Kidney glomerular epithelial cell (primary cell): ENCODE data around the gene IL27RA.
"Not testable (repeated sequence)": the region's sequence is repeated elsewhere in the genome, so short reads cannot be mapped to it uniquely, and the experiment has no call there.

Source experiments
- DNase-seq: peaks from one replicate; lab custom pipeline; 2025; lab: John Stamatoyannopoulos, UW

The IL27RA gene

DNA sequence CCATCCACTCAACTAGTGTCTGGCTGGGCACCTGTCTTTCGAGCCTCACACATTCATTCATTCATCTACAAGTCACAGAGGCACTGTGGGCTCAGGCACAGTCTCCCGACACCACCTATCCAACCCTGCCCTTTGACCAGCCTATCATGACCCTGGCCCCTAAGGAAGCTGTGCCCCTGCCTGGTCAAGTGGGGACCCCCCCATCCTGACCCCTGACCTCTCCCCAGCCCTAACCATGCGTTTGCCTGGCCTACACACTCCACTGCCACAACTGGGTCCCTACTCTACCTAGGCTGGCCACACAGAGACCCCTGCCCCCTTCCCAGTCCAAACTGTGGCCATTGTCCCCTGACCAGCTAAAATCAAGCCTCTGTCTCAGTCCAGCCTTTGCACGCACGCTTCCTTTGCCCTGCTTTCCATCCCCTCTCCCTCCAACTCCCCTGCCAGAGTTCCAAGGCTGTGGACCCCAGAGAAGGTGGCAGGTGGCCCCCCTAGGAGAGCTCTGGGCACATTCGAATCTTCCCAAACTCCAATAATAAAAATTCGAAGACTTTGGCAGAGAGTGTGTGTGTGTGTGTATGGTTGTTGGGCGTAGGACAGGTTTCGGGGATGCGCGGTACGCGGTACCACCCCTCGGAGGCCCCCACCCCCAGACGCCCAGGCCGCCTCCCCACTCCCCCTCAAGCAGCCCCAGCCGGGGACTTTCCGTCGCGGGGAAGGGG is 404 bp upstream of the IL27RA start:
- DNase-seq = no peak

DNA sequence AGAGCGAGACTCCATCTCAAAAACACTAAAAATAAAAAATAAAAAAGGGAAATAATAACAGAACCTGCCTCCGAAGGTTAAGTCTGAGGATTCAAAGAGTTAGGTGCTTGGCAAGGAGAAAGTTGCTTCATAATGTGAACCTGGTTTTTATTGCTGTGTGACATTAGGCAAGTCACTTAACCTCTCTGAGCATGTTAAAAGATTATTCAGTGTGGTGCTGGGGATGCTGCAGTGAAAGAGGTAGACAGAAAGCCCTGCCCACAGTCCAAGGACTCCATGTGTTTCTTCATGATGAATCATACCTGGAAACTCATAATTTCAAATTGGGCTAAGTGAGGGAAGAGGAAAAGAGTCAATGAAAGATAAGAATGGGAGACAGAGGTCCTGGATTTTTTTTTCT is 2.4 kb downstream of the IL27RA start:
- no peak for DNase-seq

DNA sequence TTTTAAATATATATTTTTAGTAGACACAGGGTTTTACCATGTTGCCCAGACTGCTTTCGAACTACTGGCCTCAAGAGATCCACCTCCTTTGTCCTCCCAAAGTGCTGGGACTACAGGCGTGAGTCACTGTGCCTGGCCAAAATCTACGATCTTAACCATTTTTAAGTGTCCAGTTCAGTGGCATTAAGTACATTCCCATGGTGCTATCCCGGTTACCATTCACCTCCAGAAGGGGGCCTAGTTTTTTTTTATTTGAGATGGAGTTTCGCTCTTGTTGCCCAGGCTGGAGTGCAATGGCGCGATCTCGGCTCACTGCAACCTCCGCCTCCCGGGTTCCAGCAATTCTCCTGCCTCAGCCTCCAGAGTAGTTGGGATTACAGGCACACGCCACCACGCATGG is 3.6 kb downstream of the IL27RA start:
- DNase-seq = not testable (repeated sequence)

DNA sequence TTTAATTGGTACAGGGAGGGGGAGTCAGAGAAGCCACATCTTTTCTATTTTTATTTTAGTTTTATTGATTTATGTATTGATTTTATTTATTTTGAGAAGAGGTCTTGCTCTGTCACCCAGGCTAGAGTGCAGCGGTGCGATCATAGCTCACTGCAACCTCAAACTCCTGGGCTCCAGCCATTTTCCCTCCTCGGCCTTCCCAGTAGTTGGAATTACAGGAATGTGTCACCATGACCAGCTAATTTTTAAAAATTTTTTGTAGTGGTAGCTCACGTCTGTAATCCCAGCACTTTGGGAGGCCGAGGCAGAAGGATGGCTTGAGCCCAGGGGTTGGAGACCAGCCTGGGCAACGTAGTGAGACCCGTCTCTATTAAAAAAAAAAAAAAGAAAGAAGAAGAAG is 4.1 kb downstream of the IL27RA start:
- DNase-seq = no peak

DNA sequence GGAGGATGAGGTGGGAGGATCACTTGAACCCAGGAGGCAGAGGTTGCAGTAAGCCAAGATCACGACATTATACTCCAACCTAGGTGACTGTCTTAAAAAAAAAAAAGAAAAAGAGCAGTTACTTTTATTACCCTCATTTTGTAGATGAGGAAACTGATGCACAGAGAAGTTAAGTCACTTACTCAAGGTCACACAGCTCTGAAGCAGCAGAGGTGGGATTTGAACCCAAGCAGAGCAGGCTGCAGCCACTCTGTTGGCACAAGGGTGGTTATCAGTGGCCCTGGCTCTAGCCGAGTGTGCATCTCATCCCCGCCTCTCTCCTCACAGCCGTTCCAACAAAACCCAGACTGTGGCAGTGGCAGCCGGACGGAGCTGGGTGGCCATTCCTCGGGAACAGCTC is 7.6 kb downstream of the IL27RA start:
- no peak for DNase-seq

DNA sequence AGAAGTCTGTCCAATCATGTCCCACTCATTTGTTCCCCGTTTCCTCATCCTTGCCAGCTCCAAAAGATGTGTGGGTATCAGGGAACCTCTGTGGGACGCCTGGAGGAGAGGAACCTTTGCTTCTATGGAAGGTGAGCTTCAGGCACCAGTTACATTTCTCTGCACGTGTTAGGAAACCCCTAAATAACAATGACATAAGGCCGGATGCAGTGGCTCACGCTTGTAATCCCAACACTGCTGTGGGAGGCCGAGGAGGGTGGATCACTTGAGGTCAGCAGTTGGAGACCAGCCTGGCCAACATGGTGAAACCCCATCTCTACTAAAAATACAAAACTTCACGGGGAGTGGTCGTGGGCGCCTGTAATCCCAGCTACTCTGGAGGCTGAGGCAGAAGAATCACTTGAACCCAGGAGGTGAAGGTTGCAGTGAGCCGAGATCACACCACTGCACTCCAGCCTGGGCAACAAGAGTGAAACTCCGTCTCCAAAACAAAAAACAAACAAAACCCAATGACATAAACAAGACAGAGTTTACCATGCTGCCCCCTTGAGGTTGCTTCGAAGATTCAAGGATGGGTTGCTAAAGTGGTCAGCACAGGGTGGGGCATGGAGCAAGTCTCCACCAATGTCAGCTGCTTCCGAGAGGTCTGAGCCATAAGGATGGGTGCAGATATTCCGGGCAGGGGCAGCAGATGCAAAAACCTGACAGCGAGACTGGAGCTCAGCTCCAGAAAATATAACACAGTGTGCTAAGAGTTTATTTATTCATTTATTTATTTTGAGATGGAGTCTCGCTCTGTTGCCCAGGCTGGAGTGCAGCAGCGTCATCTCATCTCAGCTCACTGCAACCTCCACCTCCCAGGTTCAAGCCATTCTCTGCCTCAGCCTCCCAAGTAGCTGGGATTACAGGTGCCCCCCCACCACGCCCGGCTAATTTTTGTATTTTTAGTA is 11.4 kb downstream of the IL27RA start:
- DNase-seq = peak; percentile 25

DNA sequence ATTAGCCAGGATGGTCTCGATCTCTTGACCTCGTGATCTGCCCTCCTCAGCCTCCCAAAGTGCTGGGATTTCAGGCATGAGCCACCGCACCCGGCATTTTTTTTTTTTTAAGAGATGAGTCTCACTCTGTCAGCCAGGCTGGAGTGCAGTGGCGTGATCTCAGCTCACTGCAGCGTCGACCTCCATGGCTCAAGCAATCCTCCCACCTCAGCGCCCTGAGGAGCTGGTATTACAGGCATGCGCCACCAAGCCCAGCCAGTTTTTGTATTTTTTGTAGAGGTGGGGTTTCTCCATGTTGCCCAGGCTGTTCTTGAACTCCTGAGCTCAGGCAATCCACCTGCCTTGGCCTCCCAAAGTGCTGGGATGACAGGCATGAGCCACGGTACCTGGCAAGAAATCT is 16.3 kb downstream of the IL27RA start:
- DNase-seq = not testable (repeated sequence)

DNA sequence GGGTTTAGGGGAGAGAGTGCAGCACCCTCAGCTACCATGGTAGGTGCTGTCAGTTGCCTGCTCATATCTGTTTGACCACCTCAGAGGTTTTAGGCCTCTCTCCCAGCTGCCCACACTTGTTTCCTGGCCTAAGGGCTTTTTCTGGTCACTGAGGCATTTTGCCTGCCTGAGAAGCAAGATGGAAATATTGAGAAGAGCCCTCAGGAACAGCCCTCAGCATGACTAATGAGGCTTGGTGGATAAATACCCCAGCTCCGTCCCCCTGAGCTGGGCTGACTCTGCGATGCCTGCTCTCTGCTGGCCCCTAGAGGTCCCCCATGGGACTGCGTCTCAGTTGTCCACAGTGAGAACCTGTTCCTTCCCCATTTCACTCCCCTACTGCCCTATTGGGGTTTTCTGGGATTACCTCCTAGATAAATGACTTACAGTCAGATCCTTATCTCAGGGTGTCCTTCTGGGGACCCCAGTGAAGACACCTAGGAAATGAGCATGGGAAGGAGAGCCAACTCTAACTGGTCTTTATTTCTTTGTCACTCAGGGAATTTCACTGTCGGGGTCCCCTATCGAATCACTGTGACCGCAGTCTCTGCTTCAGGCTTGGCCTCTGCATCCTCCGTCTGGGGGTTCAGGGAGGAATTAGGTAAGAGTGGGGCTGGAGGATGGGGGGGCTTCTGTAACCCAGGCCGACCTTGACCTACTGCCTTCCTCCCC is 17.0 kb downstream of the IL27RA start:
- no peak for DNase-seq

DNA sequence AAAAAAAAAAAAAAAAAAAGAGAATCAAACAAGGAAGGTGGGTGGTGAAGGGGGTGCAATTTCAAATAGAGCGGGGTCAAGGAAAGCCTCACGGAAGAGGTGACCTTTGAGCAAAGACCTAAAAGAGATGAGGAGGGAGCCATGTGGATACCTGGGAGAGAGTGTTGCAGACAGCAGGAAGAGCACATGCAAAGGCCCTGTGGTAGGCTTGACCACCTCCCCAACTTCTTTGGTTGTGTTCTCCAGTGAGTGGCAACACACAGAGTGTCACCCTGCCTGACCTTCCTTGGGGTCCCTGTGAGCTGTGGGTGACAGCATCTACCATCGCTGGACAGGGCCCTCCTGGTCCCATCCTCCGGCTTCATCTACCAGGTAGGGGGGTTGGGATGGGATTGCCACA is 18.9 kb downstream of the IL27RA start:
- no peak for DNase-seq

DNA sequence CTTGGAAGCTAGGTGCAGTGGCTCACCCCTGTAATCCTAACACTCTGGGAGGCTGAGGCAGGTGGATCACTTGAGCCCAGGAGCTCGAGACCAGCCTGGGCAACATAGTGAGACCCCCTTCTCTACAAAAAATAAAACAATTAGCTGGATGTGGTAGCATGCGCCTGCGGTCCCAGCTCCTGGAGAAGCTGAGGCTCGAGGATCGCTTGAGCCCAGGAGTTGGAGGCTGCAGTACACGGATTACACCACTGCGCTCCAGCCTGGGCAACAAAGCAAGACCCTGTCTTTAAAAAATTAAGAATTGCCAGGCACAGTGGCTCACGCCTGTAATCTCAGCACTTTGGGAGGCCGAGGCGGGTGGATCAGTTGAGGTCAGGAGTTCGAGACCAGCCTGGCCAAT is 19.4 kb downstream of the IL27RA start:
- not testable (repeated sequence) for DNase-seq

DNA sequence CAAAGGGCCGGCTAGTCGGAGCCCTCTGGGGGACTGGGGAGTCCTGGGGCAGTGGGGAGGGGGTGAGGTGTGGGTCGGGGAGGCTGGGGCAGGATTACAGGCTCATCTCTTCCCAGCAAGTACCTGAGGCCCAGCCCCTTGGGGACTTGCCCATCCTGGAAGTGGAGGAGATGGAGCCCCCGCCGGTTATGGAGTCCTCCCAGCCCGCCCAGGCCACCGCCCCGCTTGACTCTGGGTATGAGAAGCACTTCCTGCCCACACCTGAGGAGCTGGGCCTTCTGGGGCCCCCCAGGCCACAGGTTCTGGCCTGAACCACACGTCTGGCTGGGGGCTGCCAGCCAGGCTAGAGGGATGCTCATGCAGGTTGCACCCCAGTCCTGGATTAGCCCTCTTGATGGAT is 20.4 kb downstream of the IL27RA start:
- no peak for DNase-seq

DNA sequence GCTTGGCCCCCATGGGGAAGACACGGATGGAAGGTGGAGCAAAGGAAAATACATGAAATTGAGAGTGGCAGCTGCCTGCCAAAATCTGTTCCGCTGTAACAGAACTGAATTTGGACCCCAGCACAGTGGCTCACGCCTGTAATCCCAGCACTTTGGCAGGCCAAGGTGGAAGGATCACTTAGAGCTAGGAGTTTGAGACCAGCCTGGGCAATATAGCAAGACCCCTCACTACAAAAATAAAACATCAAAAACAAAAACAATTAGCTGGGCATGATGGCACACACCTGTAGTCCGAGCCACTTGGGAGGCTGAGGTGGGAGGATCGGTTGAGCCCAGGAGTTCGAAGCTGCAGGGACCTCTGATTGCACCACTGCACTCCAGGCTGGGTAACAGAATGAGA is 20.9 kb downstream of the IL27RA start:
- no peak for DNase-seq

DNA sequence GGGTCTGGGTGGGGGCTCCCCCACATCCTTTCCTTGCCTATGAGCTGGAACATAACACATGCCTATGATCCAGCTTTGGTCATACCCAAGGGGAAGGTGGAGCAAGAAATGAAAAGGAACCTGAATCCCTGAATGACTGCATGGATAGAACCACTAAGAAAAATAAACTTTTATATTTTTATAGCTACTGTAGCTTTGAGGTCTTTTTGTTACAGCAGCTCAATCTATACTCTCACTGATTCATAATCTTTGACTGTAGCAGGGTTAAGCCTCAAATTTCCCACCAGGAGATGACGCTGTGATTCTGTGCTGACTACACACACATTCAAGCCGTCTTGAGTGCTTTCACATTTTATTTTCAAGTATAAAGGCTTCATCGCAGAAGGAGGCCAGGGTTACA is 21.5 kb downstream of the IL27RA start:
- no peak for DNase-seq

DNA sequence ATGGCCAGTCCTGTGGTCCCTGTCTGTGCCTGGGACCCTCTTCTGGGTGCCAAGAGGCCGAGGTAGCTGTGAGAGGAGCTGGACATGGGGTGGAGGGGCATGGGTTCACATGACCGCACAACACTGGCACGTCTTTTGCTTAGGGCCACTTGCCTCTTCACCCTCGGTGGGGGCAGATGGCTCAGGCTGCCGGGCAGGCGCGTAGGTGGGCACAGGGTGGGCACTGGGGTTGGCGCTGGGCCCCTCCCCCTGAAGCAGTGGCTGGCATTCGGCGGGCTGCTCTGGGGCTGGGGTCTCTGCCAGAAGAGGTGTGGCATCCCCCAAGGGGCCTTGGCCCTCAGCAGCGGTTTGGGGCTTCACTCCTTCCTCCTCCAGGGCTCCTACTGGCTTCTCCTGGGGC is 21.9 kb downstream of the IL27RA start:
- DNase-seq = no peak

DNA sequence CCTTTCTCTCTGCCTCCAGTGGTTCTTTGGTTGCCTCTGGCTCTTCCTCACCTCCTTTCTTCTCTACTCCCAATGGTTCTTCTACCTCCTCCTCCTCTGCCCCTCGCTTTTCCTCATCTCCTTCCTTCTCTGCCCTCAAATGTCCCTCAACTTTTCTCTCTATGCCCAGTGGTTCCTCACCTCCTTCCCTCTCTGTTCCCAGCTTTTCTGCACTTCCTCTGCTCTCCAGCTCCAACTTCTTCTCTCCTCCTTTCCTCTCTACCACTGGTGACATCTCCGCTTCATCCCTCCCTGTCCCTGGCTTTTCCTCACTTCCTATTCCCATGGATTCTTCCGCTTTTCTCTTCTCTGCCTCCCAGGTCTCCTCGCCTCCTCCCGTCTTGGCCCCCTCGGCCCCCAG is 22.5 kb downstream of the IL27RA start:
- DNase-seq = no peak

DNA sequence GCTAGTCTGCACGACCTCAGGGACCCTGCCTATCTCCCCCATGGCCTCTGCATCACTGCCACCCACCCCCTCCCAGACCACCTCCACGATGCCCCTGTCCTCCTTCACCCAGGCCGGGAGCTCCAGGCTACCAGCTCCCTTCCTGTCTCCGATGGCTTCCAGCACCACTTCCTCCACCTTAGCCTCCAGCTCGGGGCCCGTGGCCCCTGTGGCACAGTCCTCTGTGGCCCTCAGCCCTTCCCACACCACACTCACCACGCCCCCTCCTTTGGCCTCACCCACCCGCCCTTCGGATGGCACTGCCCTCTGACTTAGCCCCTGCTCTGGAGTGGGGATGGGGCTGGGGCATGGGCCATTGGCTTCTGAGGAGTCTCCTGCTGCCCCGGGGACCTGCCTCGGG is 23.2 kb downstream of the IL27RA start:
- no peak for DNase-seq

DNA sequence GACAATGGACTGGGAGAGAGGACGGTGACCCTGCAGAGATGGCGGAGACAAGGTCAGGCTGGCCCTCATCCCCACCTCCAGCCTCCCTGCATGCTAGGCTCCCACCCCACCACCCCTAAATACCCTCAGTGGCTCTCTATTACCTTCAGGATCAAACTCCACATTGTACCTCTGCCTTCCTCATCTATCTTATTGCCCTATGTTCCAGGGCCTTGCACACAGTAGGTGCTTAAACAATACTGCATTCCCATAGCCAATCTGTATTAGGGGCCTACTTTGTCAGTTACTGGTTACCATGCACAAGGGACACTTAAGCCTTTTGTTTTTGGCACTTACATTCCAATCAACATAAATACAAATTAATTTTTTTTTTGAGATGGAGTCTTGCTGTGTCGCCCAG is 23.8 kb downstream of the IL27RA start:
- no peak for DNase-seq

DNA sequence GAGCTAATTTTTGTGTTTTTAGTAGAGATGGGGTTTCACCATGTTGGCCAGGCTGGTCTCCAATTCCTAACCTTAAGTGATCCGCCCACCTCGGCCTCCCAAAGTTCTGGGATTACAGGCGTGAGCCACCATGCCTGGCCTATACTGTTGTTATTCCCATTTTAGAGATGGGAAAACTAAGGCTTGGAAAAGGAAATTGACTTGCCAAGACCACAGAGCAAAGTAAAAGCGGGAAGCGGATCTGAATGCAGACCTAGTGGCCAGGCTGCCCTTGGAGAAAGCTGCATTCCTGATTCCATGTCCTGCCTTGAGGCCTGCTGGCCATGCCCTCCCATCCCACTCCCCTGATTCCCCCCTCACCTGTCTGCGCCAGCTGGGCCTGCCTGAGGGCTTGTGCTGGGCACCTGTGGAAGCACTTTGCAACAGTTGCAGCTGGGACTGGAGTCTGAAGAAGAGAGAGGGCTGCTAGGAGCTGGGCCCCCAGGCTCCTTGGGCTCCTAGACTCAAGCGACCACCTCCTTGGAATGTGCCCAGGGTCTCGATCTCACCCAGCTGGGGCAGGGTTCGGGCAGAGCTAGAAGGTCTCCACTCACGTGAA is 24.6 kb downstream of the IL27RA start:
- DNase-seq = no peak

DNA sequence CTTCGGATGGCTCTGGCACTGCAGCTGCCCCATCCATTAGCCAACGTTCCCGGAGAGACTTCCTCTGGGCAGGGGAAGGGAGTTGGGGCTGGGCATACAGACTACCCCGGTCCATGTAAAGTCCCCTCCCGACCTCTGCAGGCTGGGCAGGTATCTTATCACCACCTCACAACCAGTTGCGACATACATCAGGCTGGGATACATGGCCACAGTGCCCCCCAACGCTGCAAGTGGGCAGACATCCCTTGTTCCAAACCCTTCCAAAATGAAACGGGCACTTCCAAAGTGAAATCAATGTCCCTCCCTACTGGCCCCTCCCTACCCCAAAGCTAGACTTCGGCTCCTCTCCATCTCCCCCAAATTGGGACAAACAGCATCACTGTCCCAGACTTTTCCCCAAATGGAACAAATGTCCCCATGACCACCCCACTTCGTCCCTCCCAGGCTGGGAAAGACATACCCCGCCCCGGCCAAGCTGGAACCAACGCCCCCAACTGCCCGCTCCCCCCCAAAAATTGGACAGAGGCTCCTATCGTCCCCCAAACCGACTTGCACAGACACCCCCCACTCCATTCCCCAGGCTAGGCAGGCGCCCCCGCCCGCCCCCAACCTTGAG is 25.3 kb downstream of the IL27RA start:
- DNase-seq = no peak

DNA sequence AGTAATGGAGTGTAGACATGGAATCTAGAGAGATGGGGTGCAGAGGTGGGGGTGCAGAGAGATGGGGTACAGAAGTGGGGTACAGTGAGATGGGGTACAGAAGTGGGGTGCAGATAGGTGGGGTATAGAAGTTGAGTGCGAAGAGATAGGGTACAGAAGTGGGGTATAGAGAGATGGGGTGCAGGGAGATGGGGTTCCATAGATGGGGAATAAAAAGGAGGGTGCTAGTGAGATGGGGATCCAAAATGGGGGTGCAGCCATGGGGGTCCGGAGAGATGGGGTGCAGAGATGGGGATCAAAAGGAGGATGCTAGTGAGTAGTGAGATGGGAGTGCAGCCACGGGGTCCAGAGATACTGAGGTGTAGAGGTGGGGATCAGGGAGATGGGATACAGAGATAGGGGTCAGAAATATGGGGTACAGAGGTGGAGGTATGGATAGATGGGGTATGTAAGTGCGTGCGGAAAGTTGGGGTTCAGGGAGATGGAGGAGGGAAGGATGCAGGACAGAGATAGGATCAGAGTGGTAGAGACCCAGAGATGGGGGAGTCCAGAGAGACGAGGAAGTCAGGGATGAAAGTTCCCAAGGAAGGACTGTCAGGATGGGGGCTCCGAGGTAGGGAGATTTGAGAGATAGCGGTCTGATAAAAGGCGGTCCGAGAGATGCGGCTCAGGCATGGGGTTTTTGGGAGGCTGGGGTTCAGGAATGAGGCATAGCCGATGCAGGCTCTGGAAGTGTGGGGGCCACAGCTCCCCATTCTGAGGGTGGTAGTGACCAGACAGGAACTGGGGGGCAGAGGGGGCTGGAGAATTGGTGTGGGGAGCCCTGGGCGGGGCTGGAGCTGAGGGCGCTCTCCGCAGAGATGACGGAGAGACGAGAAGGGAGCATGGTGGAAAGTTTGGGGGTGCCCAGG is 26.9 kb downstream of the IL27RA start:
- no peak for DNase-seq

DNA sequence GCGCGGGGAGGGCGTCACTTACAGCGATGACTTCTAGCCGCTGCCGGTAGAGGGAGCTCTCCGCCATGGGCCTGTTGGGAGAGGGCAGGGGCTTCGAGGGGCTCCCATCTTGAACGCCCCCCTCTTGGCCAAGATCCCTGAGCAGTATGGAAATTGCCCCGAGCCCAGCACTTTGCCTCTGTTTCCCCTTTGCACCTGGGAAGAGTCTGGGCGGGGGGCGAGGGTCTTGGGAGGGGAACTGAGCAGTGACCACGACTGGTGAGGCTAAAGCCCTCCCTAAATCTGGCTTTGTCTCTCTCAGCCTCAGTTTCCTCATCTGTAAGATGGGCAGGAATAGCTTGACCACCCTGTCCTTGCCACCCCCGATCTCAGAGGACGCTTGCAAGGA is 27.5 kb downstream of the IL27RA start:
- no peak for DNase-seq
